ENCODE results near the gene PSMA1. TPM values are rescaled to one million over a fixed set of nuclear protein-coding genes. Genes with fewer than 3 reads are reported as not detected.

Gene PSMA1
- total and polyA plus RNA-seq, 2 of the 8 experiments (the other 6 are each of a cell fraction or from before 2014, with no cell fraction given) = 148 to 159 TPM

DNA sequence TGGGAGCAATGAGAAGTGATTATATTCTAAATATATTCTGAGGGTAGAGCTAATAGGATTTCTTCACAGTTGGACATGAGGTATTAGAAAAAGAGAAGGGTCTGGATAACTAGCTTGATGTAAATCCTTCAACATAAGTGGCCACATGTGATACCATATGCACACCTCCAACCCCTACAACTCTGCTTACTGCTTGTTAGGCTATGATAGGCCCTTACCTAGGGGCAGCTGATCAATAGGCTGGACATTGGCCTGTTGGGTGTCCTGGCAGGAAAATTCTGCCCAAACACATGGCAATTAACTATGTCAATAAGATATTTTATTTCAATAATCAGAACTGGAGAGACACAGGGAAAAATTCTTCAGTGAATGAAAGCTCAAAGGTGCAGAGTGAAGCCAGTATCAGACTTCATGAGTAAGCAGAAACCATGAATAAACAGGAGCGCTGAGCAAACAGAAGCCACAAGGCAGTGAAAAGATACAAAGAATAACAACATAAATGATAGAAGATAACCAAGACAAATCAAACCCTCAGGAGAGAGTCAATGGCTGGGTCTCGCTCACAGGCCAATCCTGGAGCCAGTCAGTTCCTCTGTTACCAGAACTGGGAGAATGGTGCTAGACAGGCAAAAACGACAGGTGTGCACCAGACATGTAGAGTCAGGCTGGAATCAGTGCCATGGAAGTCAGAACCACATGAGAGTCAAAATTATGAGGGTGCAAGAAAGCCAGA lies 46.3 kb upstream of the PSMA1 start:
- Histone ChIP-seq H3K4me3 (ENCODE audit: extremely low read depth in 1 of 4, insufficient read depth in 2 of 4, low read depth in 3 of 4, low read length in 4 of 4) (no peak overlapping the region), H2BK5ac (ENCODE audit: low read depth, low read length) (no peak overlapping the region), H4K8ac (ENCODE audit: extremely low read depth, insufficient read depth, low read length) (no peak overlapping the region), H4K91ac (replicated peaks; ENCODE audit: insufficient read length, low read length) (no peak overlapping the region), H4K5ac (ENCODE audit: insufficient read length, low read depth, low read length) (no peak overlapping the region), H2BK12ac (ENCODE audit: low read depth, low read length) (no peak overlapping the region), H3K79me1 (ENCODE audit: low read depth, low read length) (no peaks in the 10 kb centered on the region), H3K23ac (ENCODE audit: insufficient read length) (no peak overlapping the region), H3K36me3 (ENCODE audit: control insufficient read depth in 2 of 4, insufficient read depth in 4 of 4, low read length in 3 of 4) (no peaks in the 10 kb centered on the region), H3K4me1 (replicated peaks in 1 of 4; ENCODE audit: control insufficient read depth in 3 of 4, insufficient read depth in 4 of 4, low read length in 3 of 4) (peaks cover 0 to 5% (median 0%) of the 10 kb centered on the region in 4 experiments; a peak in 2 of 7 replicates), H2AK5ac (ENCODE audit: low read depth, low read length) (no peak overlapping the region), H3K4me2 (ENCODE audit: insufficient read depth in 1 of 2, low read depth in 2 of 2, low read length in 2 of 2) (no peak overlapping the region), H3K4ac (replicated peaks; ENCODE audit: insufficient read length, low read depth, low read length) (no peak overlapping the region), H3K9ac (replicated peaks in 1 of 4; ENCODE audit: extremely low read depth in 1 of 4, low read depth in 3 of 4, low read length in 3 of 4) (no peak overlapping the region), H3K23me2 (ENCODE audit: low read depth, low read length) (no peaks in the 10 kb centered on the region), H3K27ac (ENCODE audit: low read depth, low read length) (no peak overlapping the region), H3K18ac (ENCODE audit: extremely low read depth, low read length) (no peak overlapping the region), H2AFZ (ENCODE audit: low read length) (no peak overlapping the region), H4K20me1 (replicated peaks in 1 of 2; ENCODE audit: control insufficient read depth in 1 of 2, insufficient read depth in 2 of 2, low read length in 2 of 2) (no peaks in the 10 kb centered on the region), H2BK15ac (ENCODE audit: low read length) (no peak overlapping the region), H3K9me3 (ENCODE audit: insufficient read depth in 2 of 2, low read depth in 1 of 2, low read length in 1 of 2) (peaks cover 0 to 5% of the 10 kb centered on the region in 2 experiments; a peak in 1 of 4 replicates), H3K27me3 (replicated peaks in 1 of 4; ENCODE audit: control insufficient read depth in 3 of 4, extremely low read depth in 1 of 4, insufficient read depth in 3 of 4, low read length in 3 of 4) (no peaks in the 10 kb centered on the region), H3K79me2 (ENCODE audit: control insufficient read depth in 1 of 2, insufficient read depth in 2 of 2, low read length in 2 of 2) (no peaks in the 10 kb centered on the region), H2BK20ac (ENCODE audit: low read length) (no peak overlapping the region), H3K14ac (ENCODE audit: insufficient read length) (no peak overlapping the region), H3K56ac (replicated peaks; ENCODE audit: insufficient read length, low read depth, low read length) (no peak overlapping the region), H2BK120ac (replicated peaks; ENCODE audit: low read depth, low read length) (no peak overlapping the region)
- WGBS, 2 experiments (ENCODE audit: extremely low coverage in 1 of 2, insufficient coverage in 1 of 2, insufficient read length in 1 of 2, insufficient replicate concordance in 2 of 2, low coverage in 1 of 2, low lambda C conversion rate in 2 of 2, missing lambda C conversion rate in 1 of 2) = 92% methylated on average over 3 of the region's 3 CpGs; no CpG with 5 or more reads in 1 of the 2 experiments
- ChIA-PET POLR2A (ENCODE audit: partially characterized antibody) (no interaction called here), CTCF (ENCODE audit: partially characterized antibody) (interaction anchor here (0.8 to 3.2 kb wide), 2 partner anchors 57 to 341 kb away, joined by 3 to 8 read pairs; no protein-coding TSS in a partner anchor)
- FAIRE-seq (no peak), DNase-seq (ENCODE audit: low read depth in 1 of 2, low spot score in 2 of 2) (no peak)
- TF ChIP-seq ATF2 (IDR thresholded peaks at IDR 0.05; ENCODE audit: low read length) (no peak), POLR2AphosphoS5 (IDR thresholded peaks at IDR 0.05; ENCODE audit: low read depth, low read length) (no peak), EP300 (IDR thresholded peaks at IDR 0.05; ENCODE audit: borderline replicate concordance in 1 of 2, low read depth in 2 of 2, low read length in 2 of 2) (no peak), CHD1 (IDR thresholded peaks at IDR 0.05; ENCODE audit: low read depth, low read length) (no peak), GTF2F1 (IDR thresholded peaks at IDR 0.05; ENCODE audit: borderline replicate concordance, low read depth, low read length) (no peak), CTCF (IDR thresholded peaks at IDR 0.05; ENCODE audit: control extremely low read depth in 1 of 3, insufficient read depth in 1 of 3, low read depth in 1 of 3, low read length in 3 of 3) (no peak), TAF1 (IDR thresholded peaks at IDR 0.05; ENCODE audit: low read depth, low read length) (no peak), KDM5A (IDR thresholded peaks at IDR 0.05; ENCODE audit: low read length) (no peak)

Measured in H1 (cell line).